ENCODE results near the gene ENPP4.
"Not testable (repeated sequence)": the region's sequence is repeated elsewhere in the genome, so short reads cannot be mapped to it uniquely, and the experiment has no call there.

Gene ENPP4, protein sequence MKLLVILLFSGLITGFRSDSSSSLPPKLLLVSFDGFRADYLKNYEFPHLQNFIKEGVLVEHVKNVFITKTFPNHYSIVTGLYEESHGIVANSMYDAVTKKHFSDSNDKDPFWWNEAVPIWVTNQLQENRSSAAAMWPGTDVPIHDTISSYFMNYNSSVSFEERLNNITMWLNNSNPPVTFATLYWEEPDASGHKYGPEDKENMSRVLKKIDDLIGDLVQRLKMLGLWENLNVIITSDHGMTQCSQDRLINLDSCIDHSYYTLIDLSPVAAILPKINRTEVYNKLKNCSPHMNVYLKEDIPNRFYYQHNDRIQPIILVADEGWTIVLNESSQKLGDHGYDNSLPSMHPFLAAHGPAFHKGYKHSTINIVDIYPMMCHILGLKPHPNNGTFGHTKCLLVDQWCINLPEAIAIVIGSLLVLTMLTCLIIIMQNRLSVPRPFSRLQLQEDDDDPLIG

DNA sequence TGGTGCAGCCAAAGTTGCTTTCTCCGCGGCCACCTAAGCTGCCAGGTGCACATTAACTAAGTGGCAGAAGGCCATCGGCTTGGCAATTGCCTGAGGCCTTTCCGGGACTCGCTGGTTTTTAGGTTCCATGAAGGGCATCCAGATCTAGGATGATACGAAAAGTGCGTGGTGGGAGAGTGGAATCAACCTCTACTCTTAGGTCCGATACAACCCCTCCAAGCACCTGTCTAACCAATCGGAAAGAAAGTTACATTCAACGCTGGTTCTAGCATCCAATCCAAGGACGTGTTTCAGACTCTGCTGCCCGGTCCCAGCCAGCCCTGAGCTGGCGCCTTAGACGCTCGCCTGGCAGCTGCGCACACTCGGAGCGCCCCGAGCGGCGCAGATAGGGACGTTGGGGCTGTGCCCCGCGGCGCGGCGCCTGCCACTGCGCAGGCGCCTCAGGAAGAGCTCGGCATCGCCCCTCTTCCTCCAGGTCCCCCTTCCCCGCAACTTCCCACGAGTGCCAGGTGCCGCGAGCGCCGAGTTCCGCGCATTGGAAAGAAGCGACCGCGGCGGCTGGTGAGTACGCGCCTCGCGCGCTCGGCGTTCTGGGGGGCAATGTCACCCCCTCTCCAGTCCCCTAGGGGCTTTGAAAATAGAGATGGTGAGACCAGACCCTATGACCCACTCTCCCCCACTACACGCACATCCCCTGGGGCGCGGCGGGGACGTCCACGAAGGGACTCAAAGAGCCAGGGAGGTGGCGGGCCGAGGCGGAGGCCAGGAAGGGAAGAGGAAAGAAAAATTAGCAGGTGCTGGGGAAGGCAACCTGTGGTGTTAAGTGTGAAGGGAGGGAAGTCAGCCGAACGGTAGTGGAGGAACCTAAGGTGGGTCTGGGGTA is at the start of gene ENPP4:
Gene ENPP4, plus strand, starts transcription at position 361 of the 883 bp plus-strand sequence. CDS start 9,595 bp downstream, outside the sequence.
- peak; percentile 97 for DNase-seq

DNA sequence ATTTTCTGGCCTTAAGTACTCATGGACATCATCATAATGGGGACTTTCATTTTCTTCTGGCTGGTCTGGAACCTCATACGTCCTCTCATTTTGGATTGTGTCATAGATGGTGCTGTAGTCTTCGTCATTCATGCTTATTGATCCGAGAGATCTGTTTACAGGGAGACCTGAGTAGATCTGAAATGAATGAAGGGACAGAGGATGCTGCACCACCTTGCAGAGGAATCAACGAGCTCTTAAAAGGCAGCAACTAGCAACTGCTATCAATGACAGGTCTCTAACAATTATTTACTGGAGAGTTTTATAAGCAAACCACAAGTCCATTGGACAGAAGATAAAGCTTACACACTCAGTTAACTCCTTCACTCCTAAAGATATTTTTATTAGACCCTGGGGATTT is 49.7 kb upstream of the ENPP4 start:
- no peak for DNase-seq

DNA sequence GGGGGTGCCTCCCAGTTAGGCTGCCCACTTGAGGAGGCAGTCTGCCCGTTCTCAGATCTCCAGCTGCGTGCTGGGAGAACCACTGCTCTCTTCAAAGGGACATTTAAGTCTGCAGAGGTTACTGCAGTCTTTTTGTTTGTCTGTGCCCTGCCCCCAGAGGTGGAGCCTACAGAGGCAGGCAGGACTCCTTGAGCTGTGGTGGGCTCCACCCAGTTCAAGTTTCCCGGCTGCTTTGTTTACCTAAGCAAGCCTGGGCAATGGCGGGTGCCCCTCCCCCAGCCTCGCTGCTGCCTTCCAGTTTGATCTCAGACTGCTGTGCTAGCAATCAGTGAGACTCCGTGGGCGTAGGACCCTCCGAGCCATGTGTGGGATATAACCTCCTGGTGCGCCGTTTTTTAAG is 44.1 kb upstream of the ENPP4 start:
- not testable (repeated sequence) for DNase-seq

DNA sequence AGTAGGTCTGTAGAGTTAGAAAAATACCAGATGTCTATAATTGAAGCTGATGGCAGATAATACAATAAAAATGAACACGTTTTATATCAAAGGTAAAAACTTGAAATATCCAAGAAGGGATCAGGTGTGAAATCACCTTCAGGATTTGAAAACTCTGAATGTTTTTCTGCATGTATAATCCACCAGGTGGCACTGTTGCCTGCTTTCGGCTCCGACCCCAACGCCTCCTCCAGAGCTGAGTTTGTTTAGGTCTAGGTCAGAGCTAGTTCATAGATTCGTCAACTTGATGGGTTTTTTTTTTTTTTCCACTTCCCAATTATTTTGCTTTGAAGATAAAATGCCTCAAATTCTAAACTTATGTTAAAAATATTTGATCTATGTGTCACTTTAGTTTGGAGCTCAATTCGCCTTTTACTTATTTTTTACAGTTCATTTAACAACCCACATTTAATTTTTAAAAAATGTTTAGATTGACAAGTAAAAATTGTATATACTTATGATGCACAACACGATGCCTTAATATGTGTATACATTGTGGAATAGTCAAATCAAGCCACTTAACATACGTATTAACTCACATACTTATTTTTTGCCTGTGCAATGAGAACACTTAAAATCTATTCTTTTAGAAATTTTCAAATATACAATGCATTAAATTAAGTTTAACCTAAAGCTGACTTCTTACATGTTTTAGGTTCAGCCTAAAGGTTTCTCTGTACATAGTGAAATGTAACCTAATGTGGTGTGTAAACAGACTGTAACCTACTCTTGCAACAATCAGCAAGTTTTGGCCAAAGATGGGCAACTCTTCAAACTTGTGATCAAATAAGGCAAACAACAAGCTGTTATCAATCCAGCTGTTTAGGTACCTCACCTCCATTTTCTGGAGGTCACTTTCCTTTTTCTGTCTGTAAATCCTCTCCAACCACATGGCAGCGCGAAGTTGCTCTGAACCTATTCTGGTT is 39.4 kb upstream of the ENPP4 start:
- peak; percentile 62 for DNase-seq

DNA sequence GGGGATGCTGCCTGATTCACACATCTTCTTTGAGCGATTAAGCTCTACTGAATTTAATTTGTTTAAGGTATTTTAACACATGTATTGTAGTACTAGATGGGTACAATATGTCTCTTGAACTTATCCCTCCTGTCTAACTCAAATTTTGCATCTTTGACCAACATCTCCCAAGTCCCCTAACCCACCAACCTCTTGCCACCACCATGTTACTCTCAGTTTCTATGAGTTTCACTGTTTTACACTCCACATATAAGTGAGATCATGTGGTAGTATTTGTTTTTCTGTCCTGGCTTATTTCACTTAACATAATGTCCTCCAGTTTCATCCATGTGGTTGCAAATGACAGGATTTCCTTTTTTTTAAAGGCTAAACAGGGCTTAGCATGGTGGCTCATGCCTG is 38.7 kb upstream of the ENPP4 start:
- DNase-seq: no peak

DNA sequence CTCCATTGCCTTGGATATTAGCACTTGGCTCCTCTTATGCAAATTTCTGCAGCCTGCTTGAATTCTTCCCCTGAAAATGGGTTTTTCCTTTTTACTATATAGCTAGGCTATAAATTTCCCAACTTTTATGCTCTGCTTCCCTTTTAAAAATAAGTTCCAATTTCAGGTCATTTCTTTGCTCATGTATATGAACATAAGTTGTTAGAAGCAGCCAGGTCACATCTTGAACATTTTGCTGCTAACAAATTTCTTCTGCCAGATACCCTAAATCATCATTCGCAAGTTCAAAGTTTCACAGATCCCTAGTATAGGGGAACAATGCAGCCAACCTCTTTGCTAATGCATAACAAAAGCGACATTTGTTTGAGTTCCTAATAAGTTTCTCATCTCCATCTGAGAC is 34.5 kb upstream of the ENPP4 start:
- DNase-seq: no peak

DNA sequence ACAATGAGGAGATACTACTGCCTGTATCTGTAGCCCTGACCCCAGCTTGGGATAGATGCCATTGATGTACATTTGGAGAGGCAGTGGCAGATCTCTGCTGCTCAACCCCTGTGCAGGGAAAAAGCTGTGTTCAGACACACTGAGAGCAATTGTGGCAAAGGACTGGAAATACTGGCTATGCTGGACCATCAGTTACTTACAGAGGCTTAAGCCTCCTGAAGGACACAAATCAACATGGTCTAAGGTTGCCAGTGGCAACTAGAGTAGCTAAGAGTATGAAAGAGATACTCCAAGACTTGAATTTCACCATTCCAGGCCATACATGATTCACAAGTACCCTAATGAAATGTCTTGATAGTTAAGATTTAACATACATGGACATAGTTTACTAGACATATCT is 32.4 kb upstream of the ENPP4 start:
- DNase-seq: no peak

DNA sequence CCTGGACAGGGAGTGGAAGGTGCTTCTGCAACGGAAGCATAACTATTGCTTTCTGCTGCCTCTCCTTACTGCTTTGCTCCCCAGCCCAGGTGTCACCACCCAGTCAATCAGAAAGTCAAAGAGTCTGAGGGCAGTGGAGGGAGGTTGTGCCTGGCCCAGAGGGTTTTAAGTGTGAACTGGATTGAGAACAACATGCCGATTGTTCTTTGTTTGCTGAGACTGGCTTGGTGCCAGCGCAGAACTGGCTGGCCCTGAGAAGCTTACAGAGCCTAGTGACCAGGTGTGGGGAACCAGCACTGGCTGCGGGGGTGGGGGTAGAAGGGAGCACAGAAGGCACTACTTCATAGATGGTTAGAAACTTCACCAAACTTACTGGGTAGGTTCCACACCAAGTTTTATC is 31.1 kb upstream of the ENPP4 start:
- DNase-seq: peak; percentile 47

DNA sequence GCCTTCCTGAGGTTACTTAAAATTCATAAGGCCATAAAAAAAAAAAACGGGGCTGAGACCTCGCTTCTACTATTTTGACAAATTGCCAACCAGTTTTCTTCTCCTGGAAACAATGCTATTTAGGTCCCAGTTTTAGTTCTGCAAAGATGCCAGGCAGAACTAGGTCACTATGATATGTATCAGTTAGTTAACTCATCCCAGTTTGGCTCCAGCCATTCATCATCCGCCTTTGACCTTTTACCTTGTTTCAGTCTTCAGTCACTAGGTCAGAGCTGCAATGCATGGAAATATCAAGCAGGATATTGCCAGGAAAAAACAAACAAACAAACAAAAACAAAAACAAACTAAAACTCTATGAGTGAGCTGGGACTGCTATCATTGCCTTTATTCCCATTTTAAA is 29.8 kb upstream of the ENPP4 start:
- no peak for DNase-seq

DNA sequence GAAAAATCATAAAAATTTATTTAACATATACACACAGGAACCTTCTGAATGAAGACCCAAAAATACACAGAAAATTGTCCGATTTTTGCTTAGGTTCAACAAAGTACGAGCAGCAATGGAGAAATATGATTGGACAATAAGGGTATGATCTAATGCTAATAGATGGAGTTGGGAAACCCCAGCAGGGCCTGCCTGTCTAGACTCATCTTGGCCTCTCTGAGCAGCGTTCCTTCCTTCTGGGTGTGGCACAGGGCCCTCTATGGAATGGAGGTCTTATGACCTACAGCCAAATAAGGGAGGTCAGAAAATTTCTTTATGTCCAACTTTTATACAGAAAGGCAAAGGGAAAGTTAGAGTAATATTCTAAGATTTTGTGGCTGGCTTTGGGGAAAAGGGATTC is 27.7 kb upstream of the ENPP4 start:
- DNase-seq: no peak

DNA sequence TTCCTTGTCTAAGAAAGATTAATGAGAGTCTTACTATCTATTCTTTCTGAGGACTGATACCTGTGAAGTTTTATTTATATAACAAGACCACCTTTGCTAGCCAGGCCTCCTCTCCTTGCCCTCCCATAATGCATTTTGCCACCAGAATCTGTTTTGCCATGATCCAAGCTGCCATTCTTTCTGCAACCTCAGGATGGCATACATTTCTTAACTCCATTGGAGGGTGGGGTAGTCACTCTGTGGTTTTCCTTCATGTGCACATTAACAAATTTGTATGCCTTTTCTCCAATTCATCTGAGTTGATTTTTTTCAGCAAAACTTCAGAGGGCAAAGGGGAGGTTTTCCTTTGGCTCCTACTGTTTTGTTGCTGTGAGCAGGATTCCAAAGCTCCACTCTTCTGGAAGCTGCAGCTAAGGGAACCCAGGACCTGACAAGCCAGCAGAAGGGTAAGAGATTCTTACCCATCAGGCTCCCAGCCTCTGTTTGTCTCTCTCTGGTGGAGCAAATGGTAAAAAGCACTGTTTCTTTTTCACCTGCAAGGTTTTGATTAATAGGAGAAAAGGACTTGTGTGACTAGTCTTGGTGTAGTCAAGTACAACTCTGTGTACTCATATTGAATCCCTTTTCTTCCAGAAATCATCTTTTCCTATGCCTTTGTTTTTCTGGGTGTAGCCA is 26.2 kb upstream of the ENPP4 start:
- DNase-seq: no peak

DNA sequence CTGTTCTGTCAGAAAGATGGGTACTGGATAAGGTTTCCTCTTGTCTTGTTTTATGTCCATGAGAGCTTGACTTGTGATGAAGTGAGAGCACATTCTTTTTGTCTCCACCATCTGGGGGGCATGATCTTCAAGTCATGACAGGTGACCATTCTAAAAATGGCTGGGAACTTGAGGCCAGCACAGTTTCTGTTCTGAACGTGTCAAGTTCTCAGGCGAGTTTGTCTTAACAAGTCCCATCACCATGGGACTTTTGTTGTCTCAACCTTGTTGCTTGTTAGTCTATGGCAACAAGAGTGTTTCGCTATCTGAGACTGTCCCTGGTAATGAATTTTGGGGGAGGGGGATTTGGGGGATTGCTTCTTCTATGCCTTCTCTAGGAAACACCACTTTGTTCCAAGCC is 25.6 kb upstream of the ENPP4 start:
- DNase-seq: no peak

DNA sequence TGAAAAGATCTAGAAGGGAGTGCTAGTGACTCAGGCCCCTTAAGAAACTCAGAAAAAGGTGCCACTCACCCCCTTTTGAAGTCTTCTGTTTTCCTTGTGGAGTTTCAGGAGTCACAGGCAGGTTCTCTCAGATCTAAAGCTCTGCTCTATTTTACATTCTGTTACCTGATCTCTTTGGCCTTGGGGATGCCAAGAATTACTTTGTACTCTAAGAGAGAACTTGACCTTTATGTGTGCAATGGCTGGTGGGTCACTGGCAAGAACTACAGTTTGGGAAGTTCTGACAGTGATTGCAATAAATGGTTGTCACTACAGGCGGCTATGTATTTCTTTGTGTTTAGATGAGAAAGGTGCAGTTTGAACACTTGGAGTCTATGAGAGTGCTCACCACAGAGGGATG is 24.2 kb upstream of the ENPP4 start:
- no peak for DNase-seq

DNA sequence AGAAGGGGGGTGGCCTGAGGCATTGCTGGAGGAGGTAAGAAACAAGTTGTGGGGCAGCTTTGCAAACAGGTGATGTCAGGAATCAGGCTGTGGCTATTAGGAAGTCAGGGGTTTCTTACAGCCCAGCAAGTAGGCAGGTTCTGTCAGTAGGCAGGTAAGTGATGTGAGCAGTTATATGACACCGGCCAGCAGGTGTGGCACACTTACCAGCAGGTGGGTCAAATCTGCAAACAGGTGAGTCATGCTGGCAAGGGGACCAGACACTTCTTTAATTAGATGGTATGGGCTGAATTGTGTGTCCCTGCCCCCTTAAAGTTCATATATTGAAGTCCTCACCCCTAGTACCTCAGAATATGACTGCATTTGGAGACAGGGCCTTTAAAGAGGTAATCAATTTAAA is 16.4 kb upstream of the ENPP4 start:
- DNase-seq: no peak

DNA sequence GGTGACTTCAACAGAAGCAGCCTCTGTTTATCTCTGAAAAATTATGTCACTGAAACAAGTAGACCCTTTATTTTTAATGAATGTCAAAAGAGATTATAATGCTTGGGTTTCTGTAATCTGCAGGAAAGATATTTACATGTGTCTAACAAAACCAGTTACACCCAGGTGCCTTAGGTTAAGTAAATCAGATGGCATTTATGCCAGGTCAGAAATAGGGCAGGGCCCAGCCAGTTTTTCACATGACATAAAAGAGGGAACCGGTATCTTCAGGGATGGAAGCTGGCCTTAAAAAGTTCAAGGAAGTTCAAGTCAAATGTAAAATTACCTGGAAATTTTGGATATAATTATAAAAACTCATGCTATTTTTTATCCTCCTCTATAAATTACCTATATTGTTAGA is 14.2 kb upstream of the ENPP4 start:
- no peak for DNase-seq

DNA sequence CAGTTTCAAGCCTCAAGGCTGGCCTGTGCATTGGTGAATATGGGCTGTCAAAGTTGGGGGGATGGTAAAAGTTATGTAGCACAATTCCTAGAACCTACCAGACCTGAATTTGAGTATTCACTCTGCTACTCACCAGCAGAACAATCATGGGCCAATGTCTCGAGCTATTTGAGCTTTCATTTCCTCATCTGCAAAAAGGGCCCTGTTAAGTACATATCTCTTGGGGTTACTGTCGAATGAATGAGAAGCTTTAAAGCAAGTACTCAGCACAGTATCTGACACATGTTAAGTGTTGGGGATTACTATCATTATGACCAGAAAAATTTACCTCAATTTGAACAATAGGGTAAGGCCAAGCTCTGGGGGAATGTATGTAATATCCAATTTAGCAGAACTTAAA is 13.5 kb upstream of the ENPP4 start:
- DNase-seq: no peak

DNA sequence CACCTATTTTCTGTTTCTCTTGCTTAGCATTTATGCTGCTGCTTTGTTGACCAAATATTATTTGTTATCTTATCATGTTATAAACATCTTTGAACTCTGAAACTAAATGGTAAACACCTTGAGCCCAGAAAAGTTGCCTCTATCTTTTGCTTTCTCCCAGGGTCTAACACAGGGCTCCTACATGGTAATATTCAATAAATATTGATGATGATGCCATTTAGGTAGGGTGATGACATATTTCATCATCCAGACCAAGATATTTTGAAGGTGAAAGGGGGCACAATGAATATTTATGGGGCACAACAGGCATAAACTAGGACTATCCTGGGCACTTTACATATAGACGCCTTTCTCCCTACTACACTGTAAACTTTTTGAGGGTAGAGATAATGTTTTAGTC is 11.6 kb upstream of the ENPP4 start:
- DNase-seq: no peak

DNA sequence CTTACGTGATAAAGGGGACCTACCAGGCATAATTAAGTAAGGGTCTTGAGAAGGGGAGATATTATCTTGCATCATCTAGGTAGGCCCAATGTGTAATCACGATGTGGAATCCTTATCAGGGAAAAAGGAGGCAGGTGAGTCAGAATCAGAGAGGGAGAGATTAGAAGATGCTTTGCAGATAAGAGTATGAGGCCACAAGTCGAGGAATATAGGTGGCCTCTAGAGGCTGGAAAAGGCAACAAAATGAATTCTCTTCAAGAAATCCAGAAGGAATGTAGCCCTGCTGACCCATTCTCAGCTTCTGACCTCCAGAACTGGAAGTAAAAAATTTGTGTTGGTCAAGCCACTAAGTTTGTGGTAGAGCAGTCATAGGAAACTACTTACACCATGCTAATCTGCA is 11.0 kb upstream of the ENPP4 start:
- no peak for DNase-seq

DNA sequence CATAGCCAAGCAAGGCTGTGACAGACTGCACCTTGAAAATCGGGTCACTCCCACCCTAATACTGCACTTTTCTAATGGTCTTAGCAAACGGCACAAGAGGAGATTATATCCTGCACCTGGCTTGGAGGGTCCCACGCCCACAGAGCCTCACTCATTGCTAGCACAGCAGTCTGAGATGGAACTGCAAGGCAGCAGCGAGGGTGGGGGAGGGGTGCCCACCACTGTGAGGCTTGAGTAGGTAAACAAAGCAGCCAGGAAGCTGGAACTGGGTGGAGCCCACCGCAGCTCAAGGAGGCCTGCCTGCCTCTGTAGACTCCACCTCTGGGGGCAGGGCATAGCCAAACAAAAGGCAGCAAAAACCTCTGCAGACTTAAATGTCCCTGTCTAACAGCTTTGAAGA is 10.1 kb upstream of the ENPP4 start:
- not testable (repeated sequence) for DNase-seq

DNA sequence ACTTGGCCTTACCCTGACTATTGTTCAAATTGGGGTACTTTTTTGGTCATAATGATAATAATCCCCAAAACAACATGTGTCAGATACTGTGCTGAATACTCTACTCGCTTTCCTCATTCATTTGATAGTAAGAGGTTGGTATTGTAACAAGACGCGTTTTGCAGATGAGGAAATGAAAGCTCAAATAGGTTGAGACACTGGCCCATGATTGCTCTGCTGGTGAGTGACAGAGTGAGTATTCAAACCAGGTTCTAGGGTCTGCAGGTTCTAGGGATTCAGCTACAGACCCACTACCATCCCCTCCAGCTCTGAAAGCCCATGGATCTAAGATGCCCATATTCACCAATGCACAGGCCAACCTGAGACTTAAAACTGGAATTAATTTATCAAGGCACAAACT is 1.3 kb upstream of the ENPP4 start:
- no peak for DNase-seq

DNA sequence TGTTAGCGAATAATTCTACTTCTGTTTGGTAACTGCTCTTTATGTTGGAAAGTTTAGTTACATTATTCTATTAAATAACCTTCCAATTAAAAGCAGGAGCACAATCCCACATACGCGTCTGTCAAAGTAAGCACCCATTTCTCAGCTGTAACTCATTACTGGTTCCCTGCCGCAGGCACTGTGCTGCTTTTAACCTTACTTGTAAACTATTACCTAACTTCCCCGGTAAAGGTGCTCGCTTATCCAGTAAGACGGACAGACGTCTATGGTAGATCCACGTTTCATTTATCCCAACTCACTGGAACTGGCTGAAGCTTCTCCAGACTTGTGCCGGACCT is 529 bp upstream of the ENPP4 start:
- DNase-seq: no peak

DNA sequence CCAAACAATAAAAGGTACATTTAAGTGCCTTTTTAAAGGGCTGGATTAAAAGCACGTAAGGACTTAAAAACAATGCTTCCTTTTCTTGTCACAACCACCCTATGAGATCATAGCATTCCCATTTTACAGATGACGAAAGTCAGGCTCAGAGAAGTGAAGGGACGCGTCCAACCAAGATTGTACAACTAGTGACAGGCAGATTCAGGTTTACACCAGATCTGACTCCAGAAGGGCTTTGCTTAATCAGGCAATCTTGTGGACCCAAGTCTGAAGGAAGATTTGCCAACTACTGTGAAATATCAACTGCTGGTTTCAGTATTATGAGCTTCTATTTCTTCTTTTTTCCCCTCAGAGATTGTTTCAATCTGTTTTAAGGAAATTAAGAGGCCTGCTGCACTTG is 877 bp downstream of the ENPP4 start:
- no peak for DNase-seq
